HFF-Myc (cell line): Measurements from ENCODE around the gene GALNT12.
A peak's percentile ranks its signal among the peaks of the same experiment; 100 is the strongest.

Source experiments
- DNase-seq: peaks from one replicate; pipeline ENCODE4 v3.0.0-alpha.2; 2011; ENCODE audit warnings: low read depth; ENCODE audit errors: extremely low read depth
- H3K4me3 ChIP-seq: replicated peaks from 2 replicates; pipeline ENCODE4 v1.5.1; 2011; ENCODE audit warnings: low read depth, mild to moderate bottlenecking, control low read depth, low read length
- CTCF ChIP-seq: IDR thresholded peaks from 2 replicates; pipeline ENCODE4 v1.5.1; 2012; ENCODE audit warnings: mild to moderate bottlenecking, low read depth, low read length, control low read depth; ENCODE audit errors: missing control alignments

The GALNT12 gene

GRCh38 chr9:98846879-98847278, 39.4 kb downstream of the GALNT12 start:
- DNase-seq, result no peak
- H3K4me3 ChIP-seq, result no peak overlapping the region
- TF ChIP-seq CTCF, result no peak

GRCh38 chr9:98848450-98849149, 41.1 kb downstream of the GALNT12 start:
- peak overlapping the region; percentile 16; the same call in 1 of the 2 replicates for H3K4me3 ChIP-seq

GRCh38 chr9:98849563-98849962, 42.1 kb downstream of the GALNT12 start:
- DNase-seq, result no peak
- no peak overlapping the region for H3K4me3 ChIP-seq
- TF ChIP-seq CTCF, result no peak

More at GRCh38 chr9:98848450-98849149, 41.1 kb downstream of the GALNT12 start:
- TF ChIP-seq CTCF, result peak; percentile 96
- peak; percentile 77 for DNase-seq

GRCh38 chr9:98850851-98851729, 43.6 kb downstream of the GALNT12 start:
- no peak overlapping the region for H3K4me3 ChIP-seq
- no peak for DNase-seq
- TF ChIP-seq CTCF, result no peak

- no peak for DNase-seq
- no peak overlapping the region for H3K4me3 ChIP-seq
- no peak for TF ChIP-seq CTCF
Observed at GRCh38 chr9:98851730-98852459, 44.4 kb downstream of the GALNT12 start.

- TF ChIP-seq CTCF, result no peak
- H3K4me3 ChIP-seq, result no peak overlapping the region
- no peak for DNase-seq
Observed at GRCh38 chr9:98852460-98852734, 44.9 kb downstream of the GALNT12 start.
